SK-MEL-5 (cell line): ENCODE results near the gene SPNS2. TPM values are rescaled to one million over a fixed set of nuclear protein-coding genes. Genes with fewer than 3 reads are reported as not detected.

Experiments
- DNase-seq: peaks from one replicate; pipeline ENCODE4 v3.0.0-alpha.2; 2016; ENCODE audit warnings: low read depth, low spot score
- in situ Hi-C: cut with HindIII; loops from 2 replicates; pipeline ENCODE4 v1.10.0; 2016; ENCODE audit warnings: low sequenced_read_pairs, high pct_unique_total_duplicates, low pct_unique_long_range_greater_than_20kb
- total RNA-seq: library from RNA; depleted of rRNA; stranded (reverse); fragments of >200 nt; shearing (Covaris generic); gene quantifications from 2 replicates; pipeline ENCODE4 v1.2.3, GENCODE V29; 2014; rRNA removed

Gene SPNS2
- total RNA-seq, 1 experiment from 2014 or later: 0.66 TPM

DNA sequence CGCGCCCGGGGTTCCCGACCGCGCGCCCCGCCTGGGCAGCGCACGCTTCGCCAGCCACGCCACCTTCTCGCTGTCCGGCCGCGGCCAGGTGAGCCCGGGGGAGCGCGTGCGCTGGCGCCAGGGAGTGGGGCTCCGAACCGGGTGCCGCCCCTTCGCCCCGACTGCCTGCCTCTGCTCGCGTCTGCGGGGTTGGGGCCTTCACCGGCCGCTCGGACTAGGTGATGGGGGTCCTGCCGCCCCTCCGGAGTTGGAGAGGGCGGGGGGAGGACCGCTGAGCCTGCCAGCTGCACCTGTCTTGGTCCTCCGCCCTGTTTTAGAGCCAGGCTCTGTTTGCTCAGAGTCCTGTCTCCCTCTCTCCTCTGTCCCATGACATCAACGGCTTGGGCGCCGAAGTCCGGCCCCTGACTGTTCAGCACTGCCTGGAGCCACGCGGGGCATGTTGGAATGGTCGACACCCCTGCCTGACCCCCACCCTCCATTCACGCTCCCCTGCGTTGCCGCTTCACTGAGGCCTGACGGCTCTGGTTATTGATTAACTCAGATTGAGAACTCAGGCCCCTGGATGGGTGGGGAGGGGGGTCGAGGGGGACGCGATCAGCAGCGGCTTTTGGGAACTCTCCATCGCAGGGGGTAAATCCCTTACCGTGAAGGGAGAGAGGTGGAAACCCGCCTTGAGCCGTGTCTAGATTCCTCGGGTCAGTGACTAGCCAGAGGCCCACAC lies 86.4 kb downstream of the SPNS2 start:
- no peak for DNase-seq
- in situ Hi-C loops: no loop called here

DNA sequence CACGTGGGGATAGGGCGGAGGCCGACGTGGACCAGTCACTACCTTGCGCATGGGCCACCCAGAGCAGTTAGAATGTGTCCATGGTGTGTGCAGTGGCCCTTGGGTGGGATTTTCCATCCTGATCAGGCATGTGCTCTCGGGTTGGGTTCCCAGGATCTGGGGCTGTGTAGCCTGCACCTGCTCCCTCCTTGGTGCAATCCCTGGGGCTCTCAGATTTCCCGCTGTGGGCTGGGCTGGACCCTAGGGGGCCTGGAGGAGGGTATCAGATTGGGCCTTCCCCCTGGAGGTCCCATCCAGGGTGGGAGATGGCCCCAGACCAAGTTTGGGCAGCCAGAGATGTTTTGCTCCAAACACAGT lies 86.9 kb downstream of the SPNS2 start:
- in situ Hi-C loops: no loop called here
- no peak for DNase-seq

DNA sequence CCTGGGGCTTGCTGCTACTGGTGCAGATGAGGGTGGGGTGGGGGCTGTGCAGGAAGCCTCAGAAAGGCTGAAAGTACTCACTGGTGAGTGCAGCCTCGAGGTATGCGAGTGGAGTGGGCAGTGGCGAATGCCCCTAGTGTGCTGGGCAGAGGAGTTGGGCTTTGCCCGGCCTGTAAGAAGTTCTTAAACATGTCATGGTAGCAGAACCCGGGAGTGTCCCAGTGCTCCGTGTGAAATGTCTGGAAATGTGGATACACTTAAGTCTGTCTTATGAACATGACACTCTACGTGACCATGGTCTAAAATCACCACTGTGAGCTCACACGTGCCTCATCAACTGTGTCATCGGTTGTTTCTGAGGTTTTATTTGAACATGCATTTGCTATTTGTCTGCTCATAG lies 87.4 kb downstream of the SPNS2 start:
- in situ Hi-C loops: no loop called here

GRCh38 chr17:4587195-4587594 lies 88.5 kb downstream of the SPNS2 start:
- in situ Hi-C loops: no loop called here
- DNase-seq: no peak

More for the DNA sequence above, 87.4 kb downstream of the SPNS2 start:
- DNase-seq: no peak

DNA sequence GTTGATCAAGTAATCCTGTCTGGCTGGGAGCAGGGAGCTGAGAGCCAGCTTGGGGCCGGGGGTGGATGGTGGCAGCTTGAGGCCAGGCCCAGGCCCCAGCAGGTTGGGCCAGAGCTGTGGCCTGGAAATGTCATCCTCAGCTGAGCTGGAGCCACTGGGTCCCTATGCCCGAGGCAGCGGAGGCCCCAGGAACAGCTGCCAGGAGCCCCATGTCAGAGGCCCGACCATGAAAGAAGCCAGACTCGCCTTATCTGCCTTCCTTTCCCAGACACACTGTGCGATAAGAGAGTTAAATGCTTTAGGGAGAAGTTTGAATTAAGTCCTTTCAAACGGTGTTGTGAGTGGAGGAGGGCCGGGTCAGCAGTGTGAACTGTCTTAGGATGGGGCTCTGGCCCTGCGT lies 89.1 kb downstream of the SPNS2 start:
- no peak for DNase-seq
- in situ Hi-C loops: no loop called here

DNA sequence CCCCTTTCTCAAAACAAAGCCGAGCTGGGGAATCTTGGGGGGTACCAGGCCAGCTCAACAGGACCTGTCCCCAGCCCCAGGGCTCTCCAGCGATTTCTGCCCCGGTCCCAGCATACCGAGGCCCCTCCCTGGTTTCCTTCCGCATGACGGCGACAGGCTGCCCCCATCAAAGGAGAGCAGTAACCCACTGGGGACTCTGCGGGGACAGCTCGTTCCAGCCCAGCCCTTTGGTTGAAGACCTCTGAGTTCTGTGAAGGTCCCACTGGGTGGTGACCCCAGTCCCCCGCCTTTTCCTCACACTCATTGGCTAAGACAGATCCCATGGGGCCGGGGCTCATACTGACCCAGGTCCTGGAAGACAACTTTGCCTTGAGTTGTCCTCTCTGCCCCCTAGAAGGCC lies 89.7 kb downstream of the SPNS2 start:
- in situ Hi-C loops: no loop called here
- no peak for DNase-seq

Other genes with a start within 250 kb of the SPNS2 start
- gene ANKFY1, start 234.9 kb upstream of the SPNS2 start, total RNA-seq: 19.1 and 24.4 TPM in 2 replicates
- 54.0 and 57.0 TPM in 2 replicates for gene UBE2G1, start 132.2 kb upstream of the SPNS2 start, total RNA-seq
- not detected in 2 replicates for gene SPNS3, start 64.9 kb upstream of the SPNS2 start, total RNA-seq
- 65.1 and 80.3 TPM in 2 replicates for gene MYBBP1A, start 56.5 kb downstream of the SPNS2 start, total RNA-seq
- not detected in 2 replicates for gene GGT6, start 61.7 kb downstream of the SPNS2 start, total RNA-seq
- 0.32 TPM in 1 of 2 replicates, not detected in the other for gene SMTNL2, start 85.6 kb downstream of the SPNS2 start, total RNA-seq
- gene ALOX15, start 142.8 kb downstream of the SPNS2 start, total RNA-seq: not detected in 2 replicates
- gene PELP1, start 205.3 kb downstream of the SPNS2 start, total RNA-seq: 18.1 and 23.4 TPM in 2 replicates
- gene ARRB2, start 211.8 kb downstream of the SPNS2 start, total RNA-seq: 13.6 and 17.2 TPM in 2 replicates
- gene MED11, start 232.5 kb downstream of the SPNS2 start, total RNA-seq: 26.3 and 32.0 TPM in 2 replicates
- gene ZMYND15, start 241.0 kb downstream of the SPNS2 start, total RNA-seq: 0.11 TPM in 1 of 2 replicates, not detected in the other
- gene CXCL16, start 241.0 kb downstream of the SPNS2 start, total RNA-seq: 10.0 and 10.7 TPM in 2 replicates